BE2C (cell line): Measurements from ENCODE around the gene PLSCR1.
"Not testable (repeated sequence)": the region's sequence is repeated elsewhere in the genome, so short reads cannot be mapped to it uniquely, and the experiment has no call there.

Experiments used
- DNase-seq: peaks from one replicate; pipeline ENCODE4 v3.0.0-alpha.2; 2020
- H3K27me3 ChIP-seq: fragments of 250-450 bp; sonication (Bioruptor Pico); 2 replicates; pipeline ENCODE4 v1.5.1; 2020; ENCODE audit warnings: mild to moderate bottlenecking
- H3K36me3 ChIP-seq: fragments of 250-450 bp; sonication (Bioruptor Pico); 2 replicates; pipeline ENCODE4 v1.5.1; 2020; ENCODE audit warnings: mild to moderate bottlenecking
- H3K4me1 ChIP-seq: fragments of 250-450 bp; sonication (Bioruptor Pico); 2 replicates; pipeline ENCODE4 v1.5.1; 2020
- H3K4me3 ChIP-seq: 2 replicates; pipeline ENCODE4 v1.5.1; 2011; ENCODE audit warnings: low read depth, low read length
- H3K9me3 ChIP-seq: fragments of 250-450 bp; sonication (Bioruptor Pico); 2 replicates; pipeline ENCODE4 v1.5.1; 2020
- TF ChIP-seq, protein P1 (sequence below): IDR thresholded peaks from 2 replicates; pipeline ENCODE4 v1.5.1; 2012; ENCODE audit warnings: mild to moderate bottlenecking, low read depth, low read length

PLSCR1 gene

DNA sequence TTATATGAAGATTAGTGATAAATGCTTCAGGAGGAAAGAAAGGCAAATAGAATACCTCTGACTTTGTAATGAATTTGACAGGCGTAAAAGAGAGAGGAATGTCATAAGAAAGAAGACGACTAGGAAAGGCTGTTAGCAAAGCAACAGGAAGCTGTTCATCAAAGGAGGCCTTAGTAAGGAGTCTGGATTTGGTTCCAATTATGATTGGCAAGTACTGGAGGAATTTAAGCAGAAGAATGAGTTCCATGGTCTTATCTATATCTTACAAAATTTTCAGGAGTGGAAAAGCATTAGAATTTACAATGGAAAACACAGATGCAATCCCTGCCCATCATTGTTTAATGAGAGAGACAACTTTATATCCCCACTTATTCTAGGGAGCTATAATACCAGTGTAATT is 13.8 kb downstream of the PLSCR1 start:
- H3K4me3 ChIP-seq: no peak overlapping the region
- TF ChIP-seq, protein P1, sequence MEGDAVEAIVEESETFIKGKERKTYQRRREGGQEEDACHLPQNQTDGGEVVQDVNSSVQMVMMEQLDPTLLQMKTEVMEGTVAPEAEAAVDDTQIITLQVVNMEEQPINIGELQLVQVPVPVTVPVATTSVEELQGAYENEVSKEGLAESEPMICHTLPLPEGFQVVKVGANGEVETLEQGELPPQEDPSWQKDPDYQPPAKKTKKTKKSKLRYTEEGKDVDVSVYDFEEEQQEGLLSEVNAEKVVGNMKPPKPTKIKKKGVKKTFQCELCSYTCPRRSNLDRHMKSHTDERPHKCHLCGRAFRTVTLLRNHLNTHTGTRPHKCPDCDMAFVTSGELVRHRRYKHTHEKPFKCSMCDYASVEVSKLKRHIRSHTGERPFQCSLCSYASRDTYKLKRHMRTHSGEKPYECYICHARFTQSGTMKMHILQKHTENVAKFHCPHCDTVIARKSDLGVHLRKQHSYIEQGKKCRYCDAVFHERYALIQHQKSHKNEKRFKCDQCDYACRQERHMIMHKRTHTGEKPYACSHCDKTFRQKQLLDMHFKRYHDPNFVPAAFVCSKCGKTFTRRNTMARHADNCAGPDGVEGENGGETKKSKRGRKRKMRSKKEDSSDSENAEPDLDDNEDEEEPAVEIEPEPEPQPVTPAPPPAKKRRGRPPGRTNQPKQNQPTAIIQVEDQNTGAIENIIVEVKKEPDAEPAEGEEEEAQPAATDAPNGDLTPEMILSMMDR: no peak
- no peaks in the 10 kb centered on the region for H3K27me3 ChIP-seq
- DNase-seq: no peak
- H3K4me1 ChIP-seq: no peaks in the 10 kb centered on the region
- no peaks in the 10 kb centered on the region for H3K9me3 ChIP-seq
- H3K36me3 ChIP-seq: no peaks in the 10 kb centered on the region

DNA sequence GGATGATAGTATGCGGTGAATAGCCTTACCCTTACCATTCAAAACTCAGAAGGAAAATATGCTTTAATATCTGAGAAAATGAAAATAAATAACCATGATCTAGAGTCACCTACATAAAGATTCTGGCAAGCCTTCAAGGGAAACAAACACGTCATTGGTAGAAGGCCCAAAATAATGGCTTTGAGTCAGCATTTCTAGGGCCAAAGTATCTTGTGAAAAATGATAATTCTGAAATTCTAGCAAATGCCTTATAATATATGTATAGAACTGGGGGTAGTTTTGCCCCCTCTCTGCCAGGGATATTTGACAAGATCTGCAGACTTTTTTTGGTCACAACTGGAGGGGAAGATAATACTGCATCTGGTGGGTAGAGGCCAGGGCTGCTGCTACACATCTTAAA is 15.4 kb downstream of the PLSCR1 start:
- no peaks in the 10 kb centered on the region for H3K36me3 ChIP-seq
- H3K27me3 ChIP-seq: no peaks in the 10 kb centered on the region
- no peak for DNase-seq
- TF ChIP-seq, protein P1: no peak
- no peaks in the 10 kb centered on the region for H3K4me1 ChIP-seq
- H3K9me3 ChIP-seq: no peaks in the 10 kb centered on the region
- H3K4me3 ChIP-seq: no peak overlapping the region

DNA sequence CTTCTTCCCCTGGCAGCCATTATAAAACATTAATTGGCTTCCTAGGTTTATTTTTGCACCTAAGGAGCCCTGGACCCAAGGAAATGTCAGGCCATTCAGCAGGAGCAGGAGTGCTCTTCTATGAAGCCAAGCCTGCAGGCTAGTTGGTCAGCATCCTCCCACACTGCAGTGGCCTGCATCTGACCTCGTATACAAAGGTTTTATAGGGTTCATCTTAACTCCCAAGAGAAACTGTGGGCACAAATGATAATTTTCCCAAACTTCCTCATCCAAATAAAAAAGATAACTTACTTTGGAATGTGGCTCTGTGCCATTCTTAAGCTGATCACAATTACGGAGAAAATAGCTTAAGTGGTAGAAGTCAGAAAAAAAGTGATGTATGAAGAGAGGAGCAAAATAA is 19.4 kb downstream of the PLSCR1 start:
- TF ChIP-seq, protein P1: no peak
- Histone ChIP-seq H3K36me3 (no peaks in the 10 kb centered on the region), H3K4me3 (no peak overlapping the region), H3K27me3 (no peaks in the 10 kb centered on the region; the same call in 1 of the 2 replicates), H3K4me1 (no peaks in the 10 kb centered on the region), H3K9me3 (no peaks in the 10 kb centered on the region)
- DNase-seq: no peak

DNA sequence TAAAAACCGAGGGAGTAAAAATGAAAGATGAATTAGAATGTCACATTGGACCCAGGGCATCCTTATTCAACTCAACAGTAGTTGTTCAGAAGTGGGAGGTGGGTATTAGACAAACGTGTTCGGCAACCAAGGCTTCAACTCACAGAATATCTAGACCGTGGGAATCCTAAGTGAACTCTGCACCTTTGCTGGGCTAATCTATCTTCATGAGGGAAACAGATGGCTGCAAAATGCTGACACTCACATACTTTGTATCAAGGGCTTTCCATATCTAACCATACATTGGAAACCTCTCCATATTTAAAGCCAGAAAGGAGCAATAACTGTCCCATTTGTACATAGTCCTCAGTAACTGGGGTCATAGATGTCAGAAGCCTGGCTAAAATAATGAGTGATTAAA is 20.9 kb downstream of the PLSCR1 start:
- H3K4me1 ChIP-seq: no peaks in the 10 kb centered on the region
- no peaks in the 10 kb centered on the region; the same call in 1 of the 2 replicates for H3K27me3 ChIP-seq
- no peaks in the 10 kb centered on the region for H3K9me3 ChIP-seq
- no peak for DNase-seq
- no peak overlapping the region for H3K4me3 ChIP-seq
- H3K36me3 ChIP-seq: no peaks in the 10 kb centered on the region
- TF ChIP-seq, protein P1: no peak

DNA sequence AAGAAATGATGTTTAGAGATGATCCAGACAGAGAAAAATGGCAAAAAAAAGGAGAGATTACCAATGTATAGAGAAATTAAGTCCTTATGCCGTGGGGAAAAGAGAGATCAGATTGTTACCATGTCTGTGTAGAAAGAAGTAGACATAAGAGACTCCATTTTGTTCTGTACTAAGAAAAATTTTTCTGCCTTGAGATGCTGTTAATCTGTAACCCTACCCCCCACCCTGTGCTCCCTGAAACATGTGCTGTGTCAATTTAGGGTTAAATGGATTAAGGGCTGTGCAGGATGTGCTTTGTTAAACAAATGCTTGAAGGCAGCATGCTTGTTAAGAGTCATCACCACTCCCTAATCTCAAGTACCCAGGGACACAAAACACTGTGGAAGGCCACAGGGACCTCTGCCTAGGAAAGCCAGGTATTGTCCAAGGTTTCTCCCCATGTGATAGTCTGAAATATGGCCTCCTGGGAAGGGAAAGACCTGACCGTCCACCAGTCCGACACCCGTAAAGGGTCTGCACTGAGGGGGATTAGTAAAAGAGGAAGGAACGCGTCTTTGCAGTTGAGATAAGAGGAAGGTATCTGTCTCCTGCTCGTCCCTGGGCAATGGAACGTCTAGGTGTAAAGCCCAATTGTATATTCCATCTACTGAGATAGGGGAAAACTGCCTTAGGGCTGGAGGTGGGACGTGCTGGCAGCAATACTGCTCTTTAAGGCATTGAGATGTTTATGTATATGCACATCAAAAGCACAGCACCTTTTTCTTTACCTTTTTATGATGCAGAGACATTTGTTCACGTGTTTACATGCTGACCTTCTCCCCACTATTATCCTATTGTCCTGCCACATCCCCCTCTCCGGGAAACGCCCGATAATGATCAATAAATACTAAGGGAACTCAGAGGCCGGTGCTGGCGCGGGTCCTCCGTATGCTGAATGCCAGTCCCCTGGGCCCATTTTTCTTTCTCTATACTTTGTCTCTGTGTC is 21.9 kb downstream of the PLSCR1 start:
- not testable (repeated sequence) for H3K4me3 ChIP-seq, DNase-seq, H3K4me1 ChIP-seq, H3K27me3 ChIP-seq, H3K36me3 ChIP-seq, H3K9me3 ChIP-seq

DNA sequence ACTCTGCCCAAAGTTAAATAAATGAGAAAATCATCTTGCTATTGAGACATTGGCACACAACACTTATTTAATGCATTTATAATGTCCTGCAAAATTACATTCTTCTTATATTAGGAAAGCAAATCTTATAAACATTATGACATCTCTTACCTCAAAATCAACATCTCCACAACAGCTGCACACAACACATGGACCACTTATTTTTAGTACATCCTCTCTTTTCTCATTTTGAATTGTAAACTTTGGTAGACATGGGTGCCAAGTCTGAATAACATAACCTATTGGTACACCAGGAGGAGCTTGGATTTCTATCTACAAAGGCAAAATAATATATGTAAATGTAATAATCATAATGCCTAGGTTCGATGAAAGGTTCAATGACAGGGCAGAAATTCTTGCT is 23.0 kb downstream of the PLSCR1 start:
- Histone ChIP-seq H3K4me1 (no peaks in the 10 kb centered on the region), H3K27me3 (no peaks in the 10 kb centered on the region; the same call in 1 of the 2 replicates), H3K4me3 (no peak overlapping the region), H3K36me3 (no peaks in the 10 kb centered on the region), H3K9me3 (no peaks in the 10 kb centered on the region)
- TF ChIP-seq, protein P1: no peak
- DNase-seq: no peak
